T47D (cell line): Measurements from ENCODE around the gene C1orf52.
A peak's percentile ranks its signal among the peaks of the same experiment; 100 is the strongest.

ENCODE experiments used
- DNase-seq, 2 experiments: peaks; one replicate each; pipeline versions ENCODE4 v3.0.0 to v3.0.0-alpha.2; 2011 to 2012; ENCODE audit warnings: low read depth in 1 of 2, low spot score in 1 of 2
- JUND ChIP-seq: IDR thresholded peaks from 2 replicates; pipeline ENCODE4 v1.6.1; 2012; ENCODE audit warnings: low read depth
- in situ Hi-C: cut with HindIII; loops from 2 replicates; pipeline ENCODE4 v1.10.0; 2016; ENCODE audit warnings: low sequenced_read_pairs, low pct_unique_long_range_greater_than_20kb

C1orf52 gene

GRCh38 chr1:85216697-85217096 lies 42.8 kb downstream of the C1orf52 start:
- no peak for DNase-seq
- no peak for TF ChIP-seq JUND
- in situ Hi-C loops = no loop called here

- peak; percentile 16 to 72 for DNase-seq
- in situ Hi-C loops = no loop called here
Measured at GRCh38 chr1:85214654-85215053, 44.8 kb downstream of the C1orf52 start.

GRCh38 chr1:85208488-85208887 lies 51.0 kb downstream of the C1orf52 start:
- DNase-seq = no peak
- in situ Hi-C loops = no loop called here
- TF ChIP-seq JUND = no peak

More at GRCh38 chr1:85214654-85215053, 44.8 kb downstream of the C1orf52 start:
- TF ChIP-seq JUND = peak; percentile 75; the same call in 1 of the 2 replicates

- in situ Hi-C loops = no loop called here
- DNase-seq = peak in 1 of 2 experiments; percentile 75
- TF ChIP-seq JUND = peak; percentile 57; the same call in 1 of the 2 replicates
Measured at GRCh38 chr1:85203573-85204171, 55.8 kb downstream of the C1orf52 start.

- in situ Hi-C loops = no loop called here
- peak in 1 of 2 experiments; percentile 23 for DNase-seq
- no peak; the same call in 1 of the 2 replicates for TF ChIP-seq JUND
Measured at GRCh38 chr1:85202864-85203255, 56.6 kb downstream of the C1orf52 start.

GRCh38 chr1:85202092-85202863 lies 57.2 kb downstream of the C1orf52 start:
- TF ChIP-seq JUND = 0 out of 2 replicates have a peak, but pooled peaks have one; percentile 14
- in situ Hi-C loops = no loop called here

GRCh38 chr1:85201340-85202091 lies 57.9 kb downstream of the C1orf52 start:
- in situ Hi-C loops = no loop called here
- TF ChIP-seq JUND = no peak
- DNase-seq = peak; percentile 47 to 80

More at GRCh38 chr1:85202092-85202863, 57.2 kb downstream of the C1orf52 start:
- no peak for DNase-seq

GRCh38 chr1:85200463-85201339 lies 58.8 kb downstream of the C1orf52 start, which contains the start of gene SYDE2:
Gene SYDE2, minus strand, starts transcription at chr1:85201016. Its CDS starts 20 bp downstream, at chr1:85200996.
- no peak for TF ChIP-seq JUND
- in situ Hi-C loops = no loop called here
- peak; percentile 70 to 86 for DNase-seq
